Smooth muscle cell (in vitro differentiated cells): ENCODE data around the gene DTD1. TPM values are rescaled to one million over a fixed set of nuclear protein-coding genes. Genes with fewer than 3 reads are reported as not detected.

Experiments
- DNase-seq: peaks from one replicate; lab custom pipeline; 2025; ENCODE audit not compliant: unreplicated experiment; lab: John Stamatoyannopoulos, UW
- H2AFZ ChIP-seq: fragments of 200-600 bp; sonication (generic); 2 replicates; pipeline ENCODE4 v1.6.0; 2016; ENCODE audit warnings: antibody characterized with exemption, low read depth, mild to moderate bottlenecking
- H3F3A ChIP-seq: fragments of 200-600 bp; sonication (generic); 2 replicates; pipeline ENCODE4 v1.6.0; 2017; ENCODE audit warnings: antibody characterized with exemption, low read depth
- H3K27ac ChIP-seq: fragments of 200-600 bp; sonication (generic); 2 replicates; pipeline ENCODE4 v1.5.1; 2016; ENCODE audit warnings: low read depth, mild to moderate bottlenecking
- H3K27me3 ChIP-seq: fragments of 200-600 bp; sonication (generic); 2 replicates; pipeline ENCODE4 v1.6.1; 2016; ENCODE audit warnings: low read depth, mild to moderate bottlenecking
- H3K36me3 ChIP-seq: fragments of 200-600 bp; sonication (generic); 2 replicates; pipeline ENCODE4 v1.5.1; 2016; ENCODE audit warnings: low read depth
- H3K4me1 ChIP-seq: fragments of 200-600 bp; sonication (generic); 2 replicates; pipeline ENCODE4 v1.5.1; 2016; ENCODE audit warnings: low read depth
- H3K4me2 ChIP-seq: fragments of 200-600 bp; sonication (generic); 2 replicates; pipeline ENCODE4 v1.6.0; 2016; ENCODE audit warnings: mild to moderate bottlenecking
- H3K4me3 ChIP-seq: fragments of 200-600 bp; sonication (generic); 2 replicates; pipeline ENCODE4 v1.5.1; 2016; ENCODE audit warnings: mild to moderate bottlenecking
- H3K79me2 ChIP-seq: fragments of 200-600 bp; sonication (generic); 2 replicates; pipeline ENCODE4 v1.6.0; 2016; ENCODE audit warnings: low read depth, mild to moderate bottlenecking
- H3K9ac ChIP-seq: fragments of 200-600 bp; sonication (generic); 2 replicates; pipeline ENCODE4 v1.6.0; 2016; ENCODE audit warnings: low read depth
- H3K9me3 ChIP-seq: fragments of 200-600 bp; sonication (generic); replicated peaks from 2 replicates; pipeline ENCODE4 v1.5.1; 2016; ENCODE audit warnings: low read depth
- H4K20me1 ChIP-seq: fragments of 200-600 bp; sonication (generic); 2 replicates; pipeline ENCODE4 v1.6.0; 2016; ENCODE audit warnings: low read depth
- WGBS: methylation state at CpG from one replicate; pipeline ENCODE4 v1.1.7; 2016; ENCODE audit warnings: low lambda C conversion rate; 5-methylcytosine and 5-hydroxymethylcytosine counted together
- polyA plus RNA-seq: library from polyadenylated mRNA; unstranded; fragments of >200 nt; fragmentation: Nextera tagmentation; extraction: Ambion mirVana; gene quantifications from 2 replicates; pipeline ENCODE4 v1.2.1, GENCODE V29; 2016
- total RNA-seq: library from RNA; depleted of rRNA; stranded (reverse); fragments of >200 nt; gene quantifications from 2 replicates; pipeline ENCODE4 v1.2.3, GENCODE V29; 2014
- TF ChIP-seq, protein P1 (sequence below): fragments of 200-600 bp; sonication (generic); IDR thresholded peaks from 2 replicates; pipeline ENCODE4 v1.5.1; 2017; ENCODE audit warnings: borderline replicate concordance, mild to moderate bottlenecking, antibody characterized with exemption; ENCODE audit not compliant: insufficient read depth, poor library complexity, severe bottlenecking

DTD1 gene
- total and polyA plus RNA-seq, 2 experiments from 2014 or later = 23.9 to 26.9 TPM

DNA sequence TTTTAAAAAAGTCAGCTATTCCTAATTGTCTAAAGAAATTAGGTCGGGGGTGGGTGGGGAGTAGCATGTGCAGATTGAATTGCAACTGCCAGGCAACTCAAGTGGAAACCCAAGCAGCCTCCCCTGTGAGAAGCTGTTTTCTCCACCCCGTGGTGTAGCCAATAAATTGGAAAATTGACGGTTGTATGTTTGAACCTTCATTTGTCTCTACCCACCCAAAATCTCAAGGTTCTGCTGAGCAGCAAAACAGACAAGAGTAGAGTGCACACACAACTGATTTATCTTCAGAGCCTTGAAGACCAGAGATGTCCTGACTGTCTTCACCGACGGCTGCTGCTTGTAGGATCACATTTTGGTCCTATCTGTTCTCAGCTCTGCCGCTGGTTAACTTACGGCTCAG lies 88.5 kb downstream of the DTD1 start:
- no peaks in the 10 kb centered on the region for H3K27me3 ChIP-seq
- H3K27ac ChIP-seq = no peak overlapping the region
- no peaks in the 10 kb centered on the region for H3K9me3 ChIP-seq
- no peaks in the 10 kb centered on the region for H4K20me1 ChIP-seq
- H3K4me3 ChIP-seq = no peak overlapping the region
- no peaks in the 10 kb centered on the region for H3K4me1 ChIP-seq
- DNase-seq = no peak
- no peak overlapping the region for H3K4me2 ChIP-seq
- 91% methylated on average over 7 of the region's 7 CpGs for WGBS
- no peak overlapping the region for H3K9ac ChIP-seq
- no peaks in the 10 kb centered on the region for H3F3A ChIP-seq
- no peaks in the 10 kb centered on the region for H3K79me2 ChIP-seq
- TF ChIP-seq, protein P1, sequence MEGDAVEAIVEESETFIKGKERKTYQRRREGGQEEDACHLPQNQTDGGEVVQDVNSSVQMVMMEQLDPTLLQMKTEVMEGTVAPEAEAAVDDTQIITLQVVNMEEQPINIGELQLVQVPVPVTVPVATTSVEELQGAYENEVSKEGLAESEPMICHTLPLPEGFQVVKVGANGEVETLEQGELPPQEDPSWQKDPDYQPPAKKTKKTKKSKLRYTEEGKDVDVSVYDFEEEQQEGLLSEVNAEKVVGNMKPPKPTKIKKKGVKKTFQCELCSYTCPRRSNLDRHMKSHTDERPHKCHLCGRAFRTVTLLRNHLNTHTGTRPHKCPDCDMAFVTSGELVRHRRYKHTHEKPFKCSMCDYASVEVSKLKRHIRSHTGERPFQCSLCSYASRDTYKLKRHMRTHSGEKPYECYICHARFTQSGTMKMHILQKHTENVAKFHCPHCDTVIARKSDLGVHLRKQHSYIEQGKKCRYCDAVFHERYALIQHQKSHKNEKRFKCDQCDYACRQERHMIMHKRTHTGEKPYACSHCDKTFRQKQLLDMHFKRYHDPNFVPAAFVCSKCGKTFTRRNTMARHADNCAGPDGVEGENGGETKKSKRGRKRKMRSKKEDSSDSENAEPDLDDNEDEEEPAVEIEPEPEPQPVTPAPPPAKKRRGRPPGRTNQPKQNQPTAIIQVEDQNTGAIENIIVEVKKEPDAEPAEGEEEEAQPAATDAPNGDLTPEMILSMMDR = no peak
- no peaks in the 10 kb centered on the region for H3K36me3 ChIP-seq
- H2AFZ ChIP-seq = no peak overlapping the region

DNA sequence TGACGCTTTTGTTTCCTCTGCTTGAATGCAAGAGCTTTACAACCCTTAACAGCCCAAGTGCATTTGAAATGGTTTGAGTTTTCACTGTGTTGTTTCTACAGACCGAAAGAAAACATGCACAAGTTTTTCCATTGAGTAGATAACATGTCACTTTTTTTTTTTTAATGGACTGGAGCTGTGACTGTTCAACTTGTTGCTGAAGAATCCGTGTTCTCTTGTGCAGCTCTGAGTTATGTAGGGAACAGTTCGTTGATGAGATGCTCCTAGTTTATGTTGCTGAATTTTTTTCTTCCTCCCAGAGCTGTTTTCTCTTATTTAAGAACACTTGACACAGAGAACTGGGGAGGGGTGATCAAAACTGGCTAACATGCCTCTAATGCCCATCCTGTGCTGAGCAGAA lies 89.3 kb downstream of the DTD1 start:
- no peaks in the 10 kb centered on the region for H3K4me1 ChIP-seq
- no peaks in the 10 kb centered on the region for H3K9me3 ChIP-seq
- no peaks in the 10 kb centered on the region for H4K20me1 ChIP-seq
- H3K4me3 ChIP-seq = no peak overlapping the region
- H3K4me2 ChIP-seq = no peak overlapping the region
- TF ChIP-seq, protein P1 = no peak
- WGBS = 66% methylated on average over 4 of the region's 4 CpGs
- no peak overlapping the region for H2AFZ ChIP-seq
- H3K27me3 ChIP-seq = no peaks in the 10 kb centered on the region
- H3K79me2 ChIP-seq = no peaks in the 10 kb centered on the region
- H3K27ac ChIP-seq = no peak overlapping the region
- DNase-seq = no peak
- no peak overlapping the region for H3K9ac ChIP-seq
- H3F3A ChIP-seq = no peaks in the 10 kb centered on the region
- H3K36me3 ChIP-seq = no peaks in the 10 kb centered on the region

DNA sequence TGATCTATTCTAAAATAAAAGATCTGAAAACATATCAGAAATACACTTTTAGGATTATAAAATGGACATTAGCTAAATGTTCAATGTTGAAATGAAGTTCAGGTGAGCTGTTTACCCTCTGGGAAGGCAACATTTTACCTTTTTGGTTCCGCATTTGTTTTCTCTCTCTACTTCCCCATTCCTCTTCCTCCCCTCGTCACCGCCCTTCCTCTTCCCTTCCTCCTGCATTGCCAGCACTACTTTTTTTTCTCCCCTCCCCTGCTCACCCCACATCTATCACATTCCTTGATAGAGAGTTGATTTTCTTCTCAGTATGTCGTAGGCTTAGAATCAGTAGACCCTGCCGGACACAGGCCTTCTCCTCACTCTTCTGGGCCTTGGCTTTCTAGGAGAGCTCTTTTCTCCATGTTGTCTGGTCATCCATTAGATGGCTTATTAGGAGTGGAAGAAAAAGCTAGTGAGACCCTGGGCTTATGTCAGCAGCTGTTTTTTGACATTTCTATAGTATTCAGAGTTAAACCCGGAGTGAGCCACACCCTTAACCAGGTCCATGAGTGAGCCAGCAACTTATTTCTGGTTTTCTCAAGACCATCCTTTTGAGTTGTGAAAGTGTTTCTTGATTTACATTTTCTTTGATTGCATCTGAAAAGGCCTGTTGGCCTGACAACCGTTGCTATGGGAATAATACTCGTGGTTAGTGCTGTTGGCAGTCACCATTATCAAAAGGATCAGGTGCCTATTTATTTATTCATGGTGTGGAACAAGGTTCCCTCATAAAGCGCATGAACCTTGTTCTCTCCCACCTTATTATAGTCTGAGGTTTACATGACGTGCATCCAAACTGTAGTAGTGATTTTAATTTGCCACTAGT lies 90.9 kb downstream of the DTD1 start:
- Histone ChIP-seq H2AFZ (no peak overlapping the region), H3F3A (no peaks in the 10 kb centered on the region), H3K4me2 (no peak overlapping the region), H3K9ac (no peak overlapping the region), H3K4me3 (no peak overlapping the region), H4K20me1 (no peaks in the 10 kb centered on the region), H3K27me3 (no peaks in the 10 kb centered on the region), H3K79me2 (no peaks in the 10 kb centered on the region), H3K9me3 (no peaks in the 10 kb centered on the region), H3K4me1 (no peaks in the 10 kb centered on the region), H3K36me3 (no peaks in the 10 kb centered on the region), H3K27ac (no peak overlapping the region)
- TF ChIP-seq, protein P1 = no peak
- DNase-seq = no peak
- WGBS = 91% methylated on average over 10 of the region's 10 CpGs

DNA sequence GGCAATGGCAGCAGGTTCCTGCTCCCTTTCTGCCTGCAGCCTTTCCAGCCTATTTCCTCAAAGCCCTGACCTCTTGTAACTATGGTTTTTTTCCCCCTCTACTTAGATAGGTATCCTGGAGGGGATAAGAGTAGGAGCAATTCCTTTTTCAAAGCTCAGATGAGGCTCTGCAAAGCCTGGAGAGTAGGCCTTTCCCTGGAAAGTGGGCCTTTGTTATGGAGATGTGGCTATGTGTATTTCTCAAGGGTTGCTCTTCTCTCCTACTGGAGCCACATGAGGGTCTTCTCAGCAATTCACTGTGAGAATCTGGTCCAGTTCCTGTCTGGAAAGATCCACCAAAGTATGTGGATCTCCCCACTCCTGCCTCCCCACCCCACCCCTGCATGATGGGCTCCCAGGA lies 96.0 kb downstream of the DTD1 start:
- H3K27ac ChIP-seq = no peak overlapping the region
- no peaks in the 10 kb centered on the region for H3F3A ChIP-seq
- no peak overlapping the region for H3K9ac ChIP-seq
- H3K4me2 ChIP-seq = no peak overlapping the region
- H3K4me3 ChIP-seq = no peak overlapping the region
- TF ChIP-seq, protein P1 = no peak
- no peaks in the 10 kb centered on the region for H3K9me3 ChIP-seq
- no peaks in the 10 kb centered on the region for H3K4me1 ChIP-seq
- no peaks in the 10 kb centered on the region for H3K79me2 ChIP-seq
- no peaks in the 10 kb centered on the region for H3K36me3 ChIP-seq
- H2AFZ ChIP-seq = no peak overlapping the region
- H4K20me1 ChIP-seq = no peaks in the 10 kb centered on the region
- no peaks in the 10 kb centered on the region for H3K27me3 ChIP-seq
- no peak for DNase-seq
